NCI-H2081 (cell line): Measurements from ENCODE around the gene AGXT2.
A peak's percentile ranks its signal among the peaks of the same experiment; 100 is the strongest.
"Not testable (repeated sequence)": the region's sequence is repeated elsewhere in the genome, so short reads cannot be mapped to it uniquely, and the experiment has no call there.

Experiments used
- DNase-seq, 2 experiments: peaks; one replicate each; lab custom pipeline; 2025; lab: John Stamatoyannopoulos, UW

Gene AGXT2

GRCh38 chr5:35012365-35012764, 35.4 kb downstream of the AGXT2 start:
- no peak for DNase-seq

GRCh38 chr5:35010676-35011075, 37.1 kb downstream of the AGXT2 start:
- no peak for DNase-seq

- DNase-seq: no peak
Measured at GRCh38 chr5:35009657-35010056, 38.1 kb downstream of the AGXT2 start.

GRCh38 chr5:35009019-35009418, 38.7 kb downstream of the AGXT2 start:
- no peak for DNase-seq

- no peak for DNase-seq
Measured at GRCh38 chr5:35004771-35005170, 43.0 kb downstream of the AGXT2 start.

GRCh38 chr5:35004200-35004599, 43.5 kb downstream of the AGXT2 start:
- no peak for DNase-seq

GRCh38 chr5:35003018-35003957, 44.5 kb downstream of the AGXT2 start:
- peak; percentile 83 to 87 for DNase-seq

- no peak for DNase-seq
Measured at GRCh38 chr5:35002459-35002858, 45.3 kb downstream of the AGXT2 start.

- DNase-seq: no peak
Measured at GRCh38 chr5:35001842-35002241, 45.9 kb downstream of the AGXT2 start.

- no peak for DNase-seq
Measured at GRCh38 chr5:34998058-34998789, 49.5 kb downstream of the AGXT2 start.

GRCh38 chr5:34996261-34996660, 51.5 kb downstream of the AGXT2 start:
- no peak for DNase-seq

GRCh38 chr5:34993951-34994350, 53.8 kb downstream of the AGXT2 start:
- DNase-seq: no peak

GRCh38 chr5:34991486-34992238, 56.1 kb downstream of the AGXT2 start:
- DNase-seq: no peak

GRCh38 chr5:34986965-34987364, 60.8 kb downstream of the AGXT2 start:
- DNase-seq: no peak

- no peak for DNase-seq
Measured at GRCh38 chr5:34982823-34983222, 64.9 kb downstream of the AGXT2 start.

- DNase-seq: no peak
Measured at GRCh38 chr5:34978681-34979080, 69.1 kb downstream of the AGXT2 start.

GRCh38 chr5:34977934-34978613, 69.7 kb downstream of the AGXT2 start:
- no peak for DNase-seq

GRCh38 chr5:34976347-34976746, 71.4 kb downstream of the AGXT2 start:
- DNase-seq: no peak

- not testable (repeated sequence) for DNase-seq
Measured at GRCh38 chr5:34971655-34972054, 76.1 kb downstream of the AGXT2 start.

- no peak for DNase-seq
Measured at GRCh38 chr5:34970552-34970951, 77.2 kb downstream of the AGXT2 start.

GRCh38 chr5:34968258-34968657, 79.5 kb downstream of the AGXT2 start:
- DNase-seq: no peak

GRCh38 chr5:34967540-34967939, 80.2 kb downstream of the AGXT2 start:
- no peak for DNase-seq
